B cell (primary cell): Measurements from ENCODE around the gene ALKBH8. TPM values are rescaled to one million over a fixed set of nuclear protein-coding genes. Genes with fewer than 3 reads are reported as not detected.

Experiments used
- ATAC-seq: fragments of 200-7000 bp; cut with Tn5 transposase; one replicate; pipeline ENCODE4 v1.10.0; 2021; ENCODE audit warnings: low read depth, mild to moderate bottlenecking, moderate number of reproducible peaks, moderate library complexity
- CTCF ChIA-PET: fragments of 350-600 bp; sonication (Branson Sonifier 250); formaldehyde crosslinking; loops from one replicate; lab custom pipeline; 2021; ENCODE audit warnings: antibody characterized with exemption, inconsistent platforms; lab: Charles Lee
- POLR2A ChIA-PET: fragments of 350-600 bp; sonication (Branson Sonifier 250); formaldehyde crosslinking; loops from one replicate; lab custom pipeline; 2021; ENCODE audit warnings: antibody characterized with exemption; lab: Charles Lee
- DNase-seq: peaks from one replicate; pipeline ENCODE4 v3.0.0; 2013
- H2AFZ ChIP-seq: 2 replicates; pipeline ENCODE4 v1.6.1; 2012; ENCODE audit warnings: mild to moderate bottlenecking, low read depth, low read length; ENCODE audit not compliant: insufficient read depth, poor library complexity, severe bottlenecking
- H3K27ac ChIP-seq, 2 donors: 1 replicate in 1 of 2; 2 replicates in 1 of 2; pipeline ENCODE4 v1.5.1; 2012 to 2013; ENCODE audit warnings: low read length in 2 of 2, mild to moderate bottlenecking in 2 of 2, moderate library complexity in 1 of 2
- H3K27me3 ChIP-seq, 4 experiments: fragments of 200-600 bp in 1 of 4; sonication (generic) in 1 of 4; replicated peaks in 1 of 4; 1 replicate in 2 of 4; 2 replicates in 2 of 4; pipeline versions ENCODE4 v1.6.1 to v1.7.0; 2013 to 2016; ENCODE audit warnings: low read length in 3 of 4, mild to moderate bottlenecking in 2 of 4, mixed read lengths in 1 of 4, moderate library complexity in 1 of 4; ENCODE audit not compliant: insufficient read depth in 4 of 4, control insufficient read depth in 3 of 4; ENCODE audit errors: control extremely low read depth in 1 of 4
- H3K36me3 ChIP-seq, 2 experiments: replicated peaks in 1 of 2; 1 replicate in 1 of 2; 2 replicates in 1 of 2; pipeline versions ENCODE4 v1.6.1 to v1.7.1; 2013; ENCODE audit warnings: low read length in 1 of 2; ENCODE audit not compliant: insufficient read depth in 2 of 2, control insufficient read depth in 1 of 2; ENCODE audit errors: control extremely low read depth in 1 of 2, extremely low read depth in 1 of 2
- H3K4me1 ChIP-seq, 2 donors: fragments of 200-600 bp in 1 of 2; sonication (generic) in 1 of 2; 1 replicate in 1 of 2; 2 replicates in 1 of 2; pipeline versions ENCODE4 v1.5.1 to v1.6.1; 2013 to 2017; ENCODE audit warnings: low read length in 2 of 2; ENCODE audit not compliant: control insufficient read depth in 2 of 2, insufficient read depth in 2 of 2
- H3K4me2 ChIP-seq: replicated peaks from 2 replicates; pipeline ENCODE3; 2012; ENCODE audit warnings: mild to moderate bottlenecking, low read depth, low read length; ENCODE audit not compliant: poor library complexity, severe bottlenecking
- H3K4me3 ChIP-seq, 5 experiments: fragments of 200-600 bp in 1 of 5; sonication (generic) in 1 of 5; 1 replicate in 3 of 5; 2 replicates in 2 of 5; pipeline versions ENCODE4 v1.5.1 to v1.7.0; 2011 to 2016; ENCODE audit warnings: low read length in 4 of 5, mild to moderate bottlenecking in 4 of 5, low read depth in 2 of 5, control low read depth in 1 of 5, moderate library complexity in 1 of 5; ENCODE audit not compliant: insufficient read depth in 1 of 5; ENCODE audit errors: control extremely low read depth in 1 of 5, extremely low read depth in 1 of 5
- H3K79me2 ChIP-seq: fragments of 200-600 bp; sonication (generic); one replicate; pipeline ENCODE4 v1.6.0; 2016; ENCODE audit warnings: low read length; ENCODE audit not compliant: control insufficient read depth, insufficient read depth
- H3K9ac ChIP-seq: fragments of 200-600 bp; sonication (generic); 2 replicates; pipeline ENCODE4 v1.6.1; 2017; ENCODE audit warnings: mild to moderate bottlenecking, low read length, moderate library complexity
- H3K9me3 ChIP-seq, 3 donors: one replicate each; pipeline versions ENCODE4 v1.6.1 to v1.7.1; 2013; ENCODE audit warnings: low read length in 2 of 3; ENCODE audit not compliant: control insufficient read depth in 2 of 3, insufficient read depth in 1 of 3; ENCODE audit errors: control extremely low read depth in 1 of 3
- H4K20me1 ChIP-seq: 2 replicates; pipeline ENCODE4 v1.6.0; 2012; ENCODE audit warnings: mild to moderate bottlenecking, low read length; ENCODE audit not compliant: insufficient read depth, control insufficient read depth, poor library complexity, severe bottlenecking
- H3K27ac Mint-ChIP-seq: one replicate; pipeline ENCODE4 v1.8.0; 2021; ENCODE audit warnings: mixed read lengths
- H3K27me3 Mint-ChIP-seq: one replicate; pipeline ENCODE4 v1.8.0; 2021; ENCODE audit warnings: mixed read lengths
- H3K4me1 Mint-ChIP-seq: one replicate; pipeline ENCODE4 v1.8.0; 2021; ENCODE audit warnings: mixed read lengths
- H3K4me3 Mint-ChIP-seq: one replicate; pipeline ENCODE4 v1.8.0; 2021; ENCODE audit warnings: mixed read lengths
- H3K9me3 Mint-ChIP-seq: one replicate; pipeline ENCODE4 v1.8.0; 2022; ENCODE audit warnings: mixed read lengths; ENCODE audit not compliant: insufficient read depth
- CTCF ChIP-seq: fragments of 200-600 bp; IDR thresholded peaks from one replicate; pipeline ENCODE4 v1.8.0; 2022; ENCODE audit warnings: antibody characterized with exemption, mild to moderate bottlenecking
- EZH2 ChIP-seq: IDR thresholded peaks from 2 replicates; pipeline ENCODE4 v1.6.1; 2012; ENCODE audit warnings: borderline replicate concordance, low read depth, mild to moderate bottlenecking, moderate library complexity, low read length; ENCODE audit not compliant: insufficient read depth, poor library complexity, severe bottlenecking
- WGBS: methylation state at CpG from one replicate; pipeline ENCODE4 v1.1.5; 2013; ENCODE audit warnings: missing lambda C conversion rate; ENCODE audit not compliant: insufficient coverage; 5-methylcytosine and 5-hydroxymethylcytosine counted together
- intact Hi-C: fragments of 100-400 bp; cut with micrococcal nuclease; formaldehyde crosslinking; loops from one replicate; pipeline ENCODE4 v1.10.0; 2022
- polyA plus RNA-seq: library from polyadenylated mRNA; depleted of rRNA; stranded (reverse); fragments of >200 nt; gene quantifications from 2 replicates; pipeline ENCODE4 v1.2.3, GENCODE V29; 2012
- total RNA-seq, 2 donors: library from RNA; stranded (reverse); fragments of 120-200 nt in 1 of 2; gene quantifications; 1 replicate in 1 of 2; 2 replicates in 1 of 2; pipeline versions ENCODE4 v1.2.3 to v1.2.4, GENCODE V29; 2013 to 2022

ALKBH8 gene
- total and polyA plus RNA-seq, 2 donors (not counting 1 experiment from before 2014, with no cell fraction given): 4.0 to 13.3 TPM

GRCh38 chr11:107457558-107458271, 107.8 kb downstream of the ALKBH8 start, which contains the start of gene CWF19L2:
Gene CWF19L2, minus strand, starts transcription at chr11:107457825. Its CDS starts 9 bp downstream, at chr11:107457816.
- under 1% methylated on average over 19 of the region's 30 CpGs for WGBS
- no peaks in the 10 kb centered on the region for H3K9me3 ChIP-seq
- H3K9me3 Mint-ChIP-seq: peaks cover 2% of the 10 kb centered on the region
- peaks cover 43% of the 10 kb centered on the region for H3K79me2 ChIP-seq
- no peaks in the 10 kb centered on the region for H3K27me3 ChIP-seq
- H3K4me3 Mint-ChIP-seq: peak within 1 kb of the TSS; percentile 94
- DNase-seq (peak; percentile 94), ATAC-seq (peak; percentile 96)
- peaks cover 4 to 10% of the 10 kb centered on the region in 2 experiments for H3K36me3 ChIP-seq
- H3K27me3 Mint-ChIP-seq: peaks cover 5% of the 10 kb centered on the region
- peaks cover 27% of the 10 kb centered on the region for H3K4me1 Mint-ChIP-seq
- peaks cover 12 to 14% of the 10 kb centered on the region in 2 donors for H3K4me1 ChIP-seq
- H4K20me1 ChIP-seq: no peaks in the 10 kb centered on the region
- peak within 1 kb of the TSS; percentile 64 to 88 for H3K27ac ChIP-seq
- CTCF ChIA-PET: interaction anchor here (1.2 kb wide), 1 partner anchor 106 kb away, joined by 3 read pairs; no protein-coding TSS in a partner anchor
- H3K27ac Mint-ChIP-seq: peak within 1 kb of the TSS; percentile 93
- H2AFZ ChIP-seq: peak within 1 kb of the TSS; percentile 86
- peak within 1 kb of the TSS; percentile 65 to 99 (median 94) for H3K4me3 ChIP-seq
- H3K4me2 ChIP-seq: peak within 1 kb of the TSS; percentile 76
- POLR2A ChIA-PET: interaction anchor here (0.6 to 1.2 kb wide), 2 partner anchors 108 to 110 kb away, joined by 3 to 5 read pairs; partner anchors contain the start of gene ALKBH8
- TF ChIP-seq CTCF (no peak), EZH2 (no peak)
- intact Hi-C loops: loop anchor here (1.0 to 5.0 kb wide), 7 partner anchors 108 to 1380 kb away; partner anchors contain the start of genes AASDHPPT, ACAT1, ALKBH8 and ATM
- H3K9ac ChIP-seq: peak within 1 kb of the TSS; percentile 87
